IPS-15b (cell line): Measurements from ENCODE around the gene TANGO2.

Experiments
- H3K27me3 ChIP-seq: one replicate; pipeline ENCODE4 v1.6.1; 2013; ENCODE audit warnings: low read length; ENCODE audit not compliant: control insufficient read depth, insufficient read depth
- H3K36me3 ChIP-seq: one replicate; pipeline ENCODE4 v1.6.1; 2013; ENCODE audit warnings: low read length; ENCODE audit not compliant: control insufficient read depth, insufficient read depth
- H3K4me1 ChIP-seq: one replicate; pipeline ENCODE4 v1.6.1; 2013; ENCODE audit warnings: mild to moderate bottlenecking, low read length; ENCODE audit not compliant: control insufficient read depth, insufficient read depth
- H3K4me3 ChIP-seq: one replicate; pipeline ENCODE4 v1.5.1; 2013; ENCODE audit warnings: low read depth, low read length
- H3K9ac ChIP-seq: one replicate; pipeline ENCODE4 v1.6.1; 2013; ENCODE audit warnings: low read depth, mild to moderate bottlenecking, low read length
- H3K9me3 ChIP-seq: one replicate; pipeline ENCODE4 v1.6.1; 2013; ENCODE audit warnings: mild to moderate bottlenecking, low read length; ENCODE audit not compliant: control insufficient read depth, insufficient read depth

The TANGO2 gene

DNA sequence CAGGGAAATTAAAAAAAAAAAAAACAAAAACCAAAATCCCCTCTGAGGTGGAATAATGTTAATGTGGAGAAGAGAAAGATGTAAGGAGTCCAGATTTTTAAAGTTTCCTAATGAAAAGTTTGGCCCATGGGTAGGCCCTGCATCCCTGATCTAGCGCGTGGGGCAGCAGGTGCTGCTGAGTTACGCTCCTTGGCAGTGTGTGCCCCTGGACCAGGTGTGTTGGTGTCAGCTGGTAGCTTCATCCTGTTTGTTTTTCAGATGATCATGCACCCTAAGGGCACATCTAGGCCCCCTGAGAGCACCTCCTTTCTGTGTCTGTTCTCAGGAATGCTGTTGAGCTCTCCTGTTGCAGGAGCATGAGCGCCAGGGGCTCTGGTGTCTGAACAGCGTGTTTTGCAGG is 65.9 kb downstream of the TANGO2 start:
- Histone ChIP-seq H3K9ac (no peak overlapping the region), H3K36me3 (peaks cover 69% of the 10 kb centered on the region), H3K27me3 (no peaks in the 10 kb centered on the region), H3K9me3 (no peaks in the 10 kb centered on the region), H3K4me3 (no peak overlapping the region), H3K4me1 (peaks cover 6% of the 10 kb centered on the region)

DNA sequence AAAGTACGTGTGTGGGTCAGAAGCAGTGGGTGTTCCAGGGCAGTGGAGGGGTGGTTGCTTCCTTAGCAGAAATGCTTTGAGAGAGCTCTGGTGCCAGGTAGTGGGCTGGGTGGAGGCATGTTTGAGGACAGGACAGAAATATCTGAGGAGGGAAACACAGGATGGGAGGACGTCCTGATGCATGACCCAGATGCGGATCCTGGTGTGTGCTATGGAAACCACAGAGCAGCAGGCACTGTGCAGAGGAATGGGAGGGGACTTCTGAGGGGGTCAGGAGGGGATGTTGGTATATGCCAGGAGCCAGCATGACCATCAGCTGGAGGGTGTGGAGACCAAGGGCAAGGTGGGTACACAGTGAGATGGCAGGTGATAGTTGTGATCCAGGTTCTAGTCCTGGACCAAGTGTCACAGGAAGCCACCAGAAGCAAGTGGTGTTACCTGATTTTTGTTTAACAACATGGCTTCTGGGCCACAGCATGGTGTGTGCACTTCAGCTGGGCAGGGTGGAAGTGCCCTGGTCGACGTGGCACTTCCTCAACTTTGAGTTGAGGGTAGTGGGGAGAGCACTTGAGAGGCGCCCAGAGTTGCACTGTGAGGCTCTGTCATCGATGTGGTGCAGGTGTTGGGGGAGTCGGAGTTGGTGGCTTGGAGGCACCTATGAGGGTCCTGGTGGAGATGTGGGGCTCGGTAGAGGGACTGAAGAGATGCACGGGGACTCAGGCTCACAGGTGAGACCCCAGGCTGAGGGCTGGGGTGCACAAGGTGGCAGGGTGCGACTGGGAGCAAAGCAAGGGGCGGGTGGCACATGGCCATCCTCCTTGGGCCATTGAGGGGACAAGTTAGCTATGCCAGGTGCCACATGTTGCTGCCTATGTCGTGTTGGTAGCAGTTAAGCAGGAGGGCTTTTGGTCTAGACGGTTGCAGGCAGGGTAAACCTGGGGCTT is 66.7 kb downstream of the TANGO2 start:
- Histone ChIP-seq H3K9ac (no peak overlapping the region), H3K4me1 (peaks cover 5% of the 10 kb centered on the region), H3K9me3 (no peaks in the 10 kb centered on the region), H3K27me3 (no peaks in the 10 kb centered on the region), H3K36me3 (peaks cover 75% of the 10 kb centered on the region), H3K4me3 (no peak overlapping the region)

DNA sequence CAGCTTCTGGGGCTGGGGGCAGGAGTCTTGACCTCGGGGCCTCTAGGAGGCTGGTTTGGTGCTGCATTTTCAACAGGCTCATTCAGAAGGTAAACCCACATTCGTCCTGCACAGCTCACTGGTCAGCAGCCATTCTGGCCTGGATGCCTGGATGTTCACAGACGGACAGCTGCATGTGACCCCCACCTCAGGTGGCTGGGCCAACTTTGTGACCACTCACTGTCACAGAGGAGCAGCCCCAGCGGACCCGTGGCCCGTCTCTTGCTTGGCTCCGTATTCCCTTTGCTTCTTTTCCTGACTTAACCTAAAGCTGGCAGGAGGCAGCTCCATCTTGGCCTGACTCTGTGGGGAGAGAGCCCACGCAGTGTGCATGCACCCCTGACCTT is 67.3 kb downstream of the TANGO2 start:
- Histone ChIP-seq H3K9me3 (no peaks in the 10 kb centered on the region), H3K27me3 (no peaks in the 10 kb centered on the region), H3K9ac (no peak overlapping the region), H3K36me3 (peaks cover 75% of the 10 kb centered on the region), H3K4me1 (no peaks in the 10 kb centered on the region), H3K4me3 (no peak overlapping the region)

DNA sequence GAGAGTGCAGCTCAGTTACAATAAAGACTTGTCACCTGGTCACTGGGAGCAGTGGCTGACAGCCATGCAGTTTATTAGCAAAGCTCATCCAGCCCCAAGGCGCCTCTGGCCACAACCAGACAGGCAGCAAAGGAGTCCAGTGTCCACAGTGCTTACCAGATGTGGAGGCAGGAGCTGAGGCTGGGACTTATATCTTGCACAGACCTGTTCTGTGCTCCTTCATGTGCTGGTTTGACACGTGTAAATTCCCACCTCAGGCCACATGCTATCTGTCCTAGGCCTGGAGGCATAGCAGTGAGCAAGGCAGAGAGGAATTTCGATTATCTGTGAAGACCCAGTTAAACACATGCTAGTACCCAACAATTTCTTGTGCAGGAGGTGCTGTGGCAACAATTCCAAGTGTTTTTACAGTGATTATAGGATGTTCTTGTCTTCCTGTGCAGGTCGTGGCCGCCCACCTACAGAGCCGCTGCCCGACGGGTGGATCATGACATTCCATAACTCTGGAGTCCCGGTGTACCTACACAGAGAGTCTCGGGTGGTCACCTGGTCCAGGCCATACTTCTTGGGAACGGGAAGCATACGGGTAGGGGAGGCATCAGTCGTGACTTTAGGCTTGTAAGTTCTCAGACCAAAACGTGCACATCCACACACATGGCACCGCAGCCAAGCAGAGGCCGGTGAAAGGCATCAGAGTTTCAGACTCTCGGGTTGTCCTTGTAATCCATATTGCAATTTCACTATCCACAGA is 68.5 kb downstream of the TANGO2 start:
- Histone ChIP-seq H3K36me3 (peaks cover 84% of the 10 kb centered on the region), H3K9ac (no peak overlapping the region), H3K9me3 (no peaks in the 10 kb centered on the region), H3K4me3 (no peak overlapping the region), H3K4me1 (no peaks in the 10 kb centered on the region), H3K27me3 (no peaks in the 10 kb centered on the region)

DNA sequence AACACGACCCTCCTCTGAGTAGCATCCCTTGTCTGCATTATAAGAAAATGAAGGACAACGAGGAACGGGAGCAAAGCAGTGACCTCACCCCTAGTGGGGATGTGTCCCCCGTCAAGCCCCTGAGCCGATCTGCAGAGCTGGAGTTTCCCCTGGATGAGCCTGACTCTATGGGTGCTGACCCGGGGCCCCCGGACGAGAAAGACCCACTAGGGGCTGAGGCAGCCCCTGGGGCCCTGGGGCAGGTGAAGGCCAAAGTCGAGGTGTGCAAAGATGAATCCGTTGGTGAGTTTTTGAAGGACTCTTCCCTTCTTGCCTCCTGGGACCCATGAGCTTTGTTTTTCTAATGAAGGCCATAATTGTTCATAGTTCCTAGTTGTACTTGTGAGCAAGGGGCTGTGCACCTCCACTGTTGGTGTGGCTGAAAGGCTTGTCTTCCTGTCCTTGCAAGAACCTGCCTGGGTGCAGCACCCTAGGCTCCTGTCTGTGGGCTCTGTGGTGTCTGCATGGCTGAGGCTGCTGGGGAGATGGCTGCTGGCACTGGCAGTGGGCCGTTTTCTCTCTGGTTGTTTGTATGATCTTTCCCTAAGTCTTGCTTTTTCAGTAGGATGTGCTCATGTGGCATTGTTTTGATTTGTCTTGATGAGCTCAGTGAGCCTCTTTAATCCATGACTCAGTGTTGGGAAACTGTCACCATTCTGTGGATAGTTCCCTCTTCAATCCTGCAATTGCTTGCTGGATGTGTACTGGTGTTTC is 69.2 kb downstream of the TANGO2 start:
- H3K4me3 ChIP-seq: no peak overlapping the region
- H3K4me1 ChIP-seq: no peaks in the 10 kb centered on the region
- peaks cover 88% of the 10 kb centered on the region for H3K36me3 ChIP-seq
- no peaks in the 10 kb centered on the region for H3K9me3 ChIP-seq
- no peaks in the 10 kb centered on the region for H3K27me3 ChIP-seq
- H3K9ac ChIP-seq: no peak overlapping the region

DNA sequence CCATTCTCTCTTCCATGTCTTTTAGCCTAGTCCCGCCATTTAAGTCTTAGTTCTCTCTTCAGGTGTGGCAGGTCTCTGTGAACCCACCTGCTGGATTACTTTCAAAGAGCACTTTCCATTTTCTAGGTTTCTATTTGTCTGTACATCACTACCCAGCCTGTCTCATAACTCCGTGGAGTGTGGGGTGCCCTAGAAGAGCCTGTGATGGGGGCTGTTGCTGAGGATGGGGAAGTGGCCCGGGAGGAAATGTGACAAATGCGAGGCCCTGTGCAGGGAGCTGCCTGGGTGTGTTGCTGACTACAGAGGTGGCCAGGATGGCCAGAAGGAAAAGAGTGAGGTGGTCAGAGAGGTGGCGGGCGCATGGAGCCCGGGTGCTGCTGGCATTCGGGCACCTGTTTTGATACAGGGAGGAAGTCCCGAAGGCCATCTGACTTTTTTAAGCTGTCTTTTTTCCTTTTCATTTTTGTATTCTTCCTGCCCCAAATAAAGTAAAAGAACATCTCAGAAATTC is 69.9 kb downstream of the TANGO2 start:
- no peaks in the 10 kb centered on the region for H3K27me3 ChIP-seq
- H3K4me3 ChIP-seq: no peak overlapping the region
- H3K9ac ChIP-seq: no peak overlapping the region
- peaks cover 89% of the 10 kb centered on the region for H3K36me3 ChIP-seq
- H3K9me3 ChIP-seq: no peaks in the 10 kb centered on the region
- no peaks in the 10 kb centered on the region for H3K4me1 ChIP-seq

DNA sequence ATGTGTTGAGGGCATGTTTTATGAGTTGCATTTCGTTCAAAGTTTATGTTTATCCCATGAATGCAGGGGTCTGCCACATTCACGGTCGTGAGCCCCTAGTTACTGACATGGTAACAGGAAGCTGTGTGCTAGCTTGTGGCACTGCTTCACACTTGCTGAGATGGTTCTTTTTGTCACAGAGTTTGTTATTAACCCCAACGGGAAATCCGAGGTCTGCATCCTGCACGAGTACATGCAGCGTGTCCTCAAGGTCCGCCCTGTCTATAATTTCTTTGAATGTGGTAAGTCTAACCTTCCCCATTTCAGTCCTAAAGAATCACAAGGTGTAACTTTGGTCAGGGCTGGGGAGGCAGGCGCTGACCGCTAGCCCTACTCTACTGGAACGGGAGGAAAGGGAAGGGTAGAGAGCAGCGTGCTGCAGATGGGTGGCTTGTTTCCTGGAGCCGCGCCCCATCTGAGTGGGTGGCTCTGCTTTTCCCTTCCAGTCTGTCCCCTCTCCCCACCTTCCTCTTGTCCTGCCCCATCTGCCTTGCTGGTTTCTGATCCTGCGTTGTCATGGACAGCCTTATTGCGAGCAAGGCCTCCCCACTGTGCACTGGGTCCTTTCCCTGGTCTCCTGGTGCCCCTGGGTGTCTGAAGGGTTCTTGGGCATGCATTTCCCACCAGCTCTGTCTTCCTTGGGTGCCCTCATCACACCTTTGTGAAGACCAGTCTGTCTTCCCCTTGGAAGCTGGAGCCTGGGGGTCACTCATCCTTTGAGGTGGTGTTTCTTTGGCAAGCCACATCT is 71.0 kb downstream of the TANGO2 start:
- Histone ChIP-seq H3K27me3 (no peaks in the 10 kb centered on the region), H3K9ac (no peak overlapping the region), H3K9me3 (no peaks in the 10 kb centered on the region), H3K4me1 (no peaks in the 10 kb centered on the region), H3K4me3 (no peak overlapping the region), H3K36me3 (peaks cover 79% of the 10 kb centered on the region)

DNA sequence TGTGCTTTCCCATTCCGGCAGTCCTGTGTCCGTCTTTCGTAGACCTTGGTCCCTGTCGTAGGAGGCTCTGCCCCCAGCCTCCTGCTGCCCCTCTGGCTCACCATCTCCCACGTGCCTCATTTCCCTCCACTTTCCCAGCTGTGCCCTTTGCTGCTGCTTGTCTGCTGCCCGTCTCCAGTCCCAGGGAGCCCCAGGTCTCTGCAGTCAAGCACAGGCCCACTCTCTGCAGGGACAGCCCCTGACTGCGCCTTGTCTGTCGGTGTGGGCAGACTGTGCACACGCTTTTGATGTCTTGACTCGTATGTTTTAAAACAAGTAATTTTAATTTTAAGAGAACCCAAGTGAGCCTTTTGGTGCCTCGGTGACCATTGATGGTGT is 71.6 kb downstream of the TANGO2 start:
- Histone ChIP-seq H3K27me3 (no peaks in the 10 kb centered on the region), H3K9me3 (no peaks in the 10 kb centered on the region), H3K36me3 (peaks cover 73% of the 10 kb centered on the region), H3K4me1 (no peaks in the 10 kb centered on the region), H3K4me3 (no peak overlapping the region), H3K9ac (no peak overlapping the region)

DNA sequence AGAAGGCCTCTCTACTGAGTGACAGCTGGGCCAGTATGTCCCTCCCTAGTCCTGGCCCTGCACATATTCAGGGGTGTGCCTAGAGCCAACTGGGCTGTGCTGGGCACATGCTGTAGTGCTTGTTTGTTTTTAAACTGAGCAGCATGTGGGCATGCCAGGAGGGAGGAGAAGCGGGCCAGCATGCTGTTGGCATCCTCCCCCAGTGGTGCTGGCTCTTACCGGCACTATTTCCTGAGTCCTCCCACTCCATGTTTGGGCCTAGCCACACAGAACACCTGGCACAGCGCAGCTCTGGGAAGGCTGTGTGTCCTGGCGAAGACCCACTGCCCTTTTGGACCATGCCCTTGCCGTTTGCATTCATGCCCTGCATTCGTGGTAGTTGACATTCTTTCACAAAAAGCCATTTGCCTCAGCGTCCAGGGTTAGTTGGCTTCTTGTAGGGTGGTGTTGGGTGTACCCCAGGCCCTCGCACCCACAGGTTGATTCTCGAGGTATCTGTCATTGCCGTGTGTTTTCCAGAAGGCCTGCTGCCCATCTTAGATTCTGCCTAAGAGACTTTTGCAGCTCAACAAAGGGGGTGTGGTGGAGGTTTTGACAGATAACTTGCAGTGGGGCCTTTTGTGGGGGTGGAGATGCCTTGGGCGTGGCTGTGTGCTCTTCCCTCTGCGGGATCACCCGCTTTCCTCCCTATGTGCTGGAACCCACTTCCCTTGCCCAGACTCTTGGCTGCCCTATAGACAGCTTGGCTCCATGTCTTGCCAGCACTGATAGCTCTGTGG is 72.7 kb downstream of the TANGO2 start:
- no peak overlapping the region for H3K9ac ChIP-seq
- H3K27me3 ChIP-seq: no peaks in the 10 kb centered on the region
- no peaks in the 10 kb centered on the region for H3K4me1 ChIP-seq
- H3K36me3 ChIP-seq: peaks cover 68% of the 10 kb centered on the region
- no peaks in the 10 kb centered on the region for H3K9me3 ChIP-seq
- no peak overlapping the region for H3K4me3 ChIP-seq

DNA sequence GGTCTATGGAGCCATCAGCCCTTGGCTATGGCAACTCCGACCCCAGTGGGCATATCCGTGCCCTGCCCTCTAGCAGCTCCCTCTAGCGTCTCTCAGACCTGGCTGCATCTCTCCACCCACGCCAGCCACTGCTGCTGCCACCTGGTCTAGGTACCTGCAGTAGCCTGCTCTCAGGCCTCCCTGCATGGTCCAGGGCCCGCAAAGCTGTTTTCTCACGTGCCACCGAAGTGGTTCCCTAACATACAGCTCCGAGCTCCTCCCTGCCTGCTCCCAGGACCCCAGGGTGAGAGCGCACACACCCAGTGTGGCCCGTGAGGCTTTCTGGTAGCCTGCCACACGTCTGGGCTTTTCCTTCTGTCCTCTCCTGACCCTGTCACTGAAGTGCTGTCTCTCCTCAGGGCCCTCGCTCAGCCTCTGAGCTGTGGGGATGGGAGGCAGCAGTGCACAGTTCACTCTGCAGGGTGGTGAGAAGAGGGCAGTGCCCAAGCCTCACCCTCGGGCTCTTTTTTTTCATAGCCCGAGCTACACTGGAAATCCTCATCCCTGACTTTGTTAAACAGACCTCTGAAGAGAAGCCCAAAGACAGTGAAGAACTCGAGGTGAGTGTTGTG is 73.4 kb downstream of the TANGO2 start:
- Histone ChIP-seq H3K4me3 (no peak overlapping the region), H3K9ac (no peak overlapping the region), H3K4me1 (no peaks in the 10 kb centered on the region), H3K36me3 (peaks cover 68% of the 10 kb centered on the region), H3K27me3 (no peaks in the 10 kb centered on the region), H3K9me3 (no peaks in the 10 kb centered on the region)
